K562 (cell line): ENCODE measurements around the gene OR2Y1. TPM values are rescaled to one million over a fixed set of nuclear protein-coding genes. Genes with fewer than 3 reads are reported as not detected.
A peak's percentile ranks its signal among the peaks of the same experiment; 100 is the strongest.

ENCODE experiments used
- MGA ChIP-seq: fragments of 450-650 bp; IDR thresholded peaks from 2 replicates; pipeline ENCODE4 v1.6.1; 2016; ENCODE audit warnings: mild to moderate bottlenecking, moderate library complexity
- polyA plus RNA-seq, 8 experiments: library from polyadenylated mRNA; depleted of rRNA in 4 of 8; stranded (reverse) in 5 of 8; unstranded in 3 of 8; fragments of >200 nt; fragmentation: Nextera tagmentation in 2 of 8; fragmentation: Illumina TruSeq in 1 of 8; extraction: Ambion mirVana in 2 of 8; extraction: Trizol in 1 of 8; gene quantifications; 2 replicates each; pipeline versions ENCODE4 v1.2.1 to v1.2.3, GENCODE V29; 2011 to 2014; ENCODE audit warnings: inconsistent platforms in 1 of 8, missing spikeins in 1 of 8
- total RNA-seq, 7 experiments: library from RNA; depleted of rRNA in 6 of 7; stranded (reverse); fragments of >200 nt in 6 of 7; fragmentation: Illumina TruSeq in 2 of 7; extraction: Trizol in 2 of 7; gene quantifications; 2 replicates each; pipeline versions ENCODE4 v1.2.1 to v1.2.3, GENCODE V29; 2011 to 2021; ENCODE audit warnings: low replicate concordance in 1 of 7

The OR2Y1 gene
- total and polyA plus RNA-seq, 9 of the 15 experiments (the other 6 are each of a cell fraction or from before 2014, with no cell fraction given) = not detected

GRCh38 chr5:180779985-180780610, 40.2 kb upstream of the OR2Y1 start (continued):
- TF ChIP-seq MGA = peak; percentile 33; the same call in 1 of the 2 replicates
- TF ChIP-seq, all 486 proteins: peak for 20
